Stimulated activated CD4-positive, alpha-beta T cell treated with anti-CD3 and anti-CD28 coated beads, Interleukin-12 subunit alpha, Interleukin-12 subunit beta, amount 100 ng/mL, for 24 hours (primary cell): Measurements from ENCODE around the gene RFX1.
"Not testable (repeated sequence)": the region's sequence is repeated elsewhere in the genome, so short reads cannot be mapped to it uniquely, and the experiment has no call there.

Experiments
- DNase-seq, 2 experiments: peaks; one replicate each; pipeline ENCODE4 v3.0.0-alpha.2; 2020; ENCODE audit warnings: low read depth in 2 of 2

Gene RFX1

GRCh38 chr19:14006085-14006765, at the start of gene RFX1:
Gene RFX1 (minus strand): TSS chr19:14006320. CDS start chr19:13993843, 12,477 bp downstream.
- peak; percentile 99 to 100 for DNase-seq

GRCh38 chr19:14055396-14055795, 49.3 kb upstream of the RFX1 start:
- DNase-seq = no peak

- DNase-seq = no peak
Measured at GRCh38 chr19:14054721-14055120, 48.6 kb upstream of the RFX1 start.

- DNase-seq = no peak
Measured at GRCh38 chr19:14054099-14054498, 48.0 kb upstream of the RFX1 start.

GRCh38 chr19:14053500-14053899, 47.4 kb upstream of the RFX1 start:
- DNase-seq = no peak

GRCh38 chr19:14053032-14053431, 46.9 kb upstream of the RFX1 start:
- DNase-seq = no peak

- DNase-seq = no peak
Measured at GRCh38 chr19:14052470-14052869, 46.4 kb upstream of the RFX1 start.

GRCh38 chr19:14051980-14052379, 45.9 kb upstream of the RFX1 start:
- DNase-seq = no peak

GRCh38 chr19:14050961-14051360, 44.8 kb upstream of the RFX1 start:
- not testable (repeated sequence) for DNase-seq

GRCh38 chr19:14050512-14050911, 44.4 kb upstream of the RFX1 start:
- DNase-seq = no peak

GRCh38 chr19:14048443-14049153, 42.5 kb upstream of the RFX1 start:
- DNase-seq = peak; percentile 52 to 77

- not testable (repeated sequence) for DNase-seq
Measured at GRCh38 chr19:14047866-14048265, 41.7 kb upstream of the RFX1 start.

- DNase-seq = not testable (repeated sequence)
Measured at GRCh38 chr19:14042659-14043608, 36.8 kb upstream of the RFX1 start.

- DNase-seq = no peak
Measured at GRCh38 chr19:14039181-14039580, 33.1 kb upstream of the RFX1 start.

GRCh38 chr19:14035706-14036105, 29.6 kb upstream of the RFX1 start:
- no peak for DNase-seq

- not testable (repeated sequence) for DNase-seq
Measured at GRCh38 chr19:14035159-14035558, 29.0 kb upstream of the RFX1 start.

- no peak for DNase-seq
Measured at GRCh38 chr19:14033946-14034345, 27.8 kb upstream of the RFX1 start.

- DNase-seq = peak; percentile 51 to 71
Measured at GRCh38 chr19:14031719-14032480, 25.8 kb upstream of the RFX1 start, which contains the start of gene IL27RA. Gene IL27RA (plus strand): TSS chr19:14031762. CDS start chr19:14031873, 111 bp downstream.

GRCh38 chr19:14030997-14031718, 25.0 kb upstream of the RFX1 start:
- no peak for DNase-seq

GRCh38 chr19:14028901-14029300, 22.8 kb upstream of the RFX1 start:
- no peak for DNase-seq
